Fibroblast of peridontal ligament (primary cell): ENCODE data around the gene TDRD7.

Experiments
- DNase-seq: peaks from one replicate; pipeline ENCODE4 v3.0.0-alpha.2; 2010; ENCODE audit errors: extremely low read depth

The TDRD7 gene

GRCh38 chr9:97527626-97528528 is 116.0 kb downstream of the TDRD7 start:
- DNase-seq, result no peak

GRCh38 chr9:97528529-97529230 is 116.8 kb downstream of the TDRD7 start:
- no peak for DNase-seq

GRCh38 chr9:97529363-97530076 is 117.6 kb downstream of the TDRD7 start:
- DNase-seq, result peak; percentile 5

- no peak for DNase-seq
These were observed 120.0 kb downstream of the TDRD7 start for GRCh38 chr9:97531888-97532376.

GRCh38 chr9:97534185-97534584 is 122.3 kb downstream of the TDRD7 start:
- DNase-seq, result no peak

GRCh38 chr9:97534961-97535594 is 123.2 kb downstream of the TDRD7 start:
- DNase-seq, result no peak

GRCh38 chr9:97535771-97536170 is 123.9 kb downstream of the TDRD7 start:
- DNase-seq, result no peak

GRCh38 chr9:97536480-97536879 is 124.6 kb downstream of the TDRD7 start:
- DNase-seq, result no peak

- no peak for DNase-seq
These were observed 131.7 kb downstream of the TDRD7 start for GRCh38 chr9:97543561-97543960.

GRCh38 chr9:97545486-97545885 is 133.6 kb downstream of the TDRD7 start:
- DNase-seq, result no peak
